ENCODE measurements around the gene AUNIP. TPM values are rescaled to one million over a fixed set of nuclear protein-coding genes. Genes with fewer than 3 reads are reported as not detected.

Gene AUNIP
- total RNA-seq, 4 donors from 2014 or later = 1.3 to 5.4 (median 2.5) TPM

- 72 to 75% methylated on average over 5 of the region's 5 CpGs for WGBS, 2 donors
- Histone ChIP-seq H3K4me1 (peaks cover 23 to 61% (median 24%) of the 10 kb centered on the region in 3 donors), H3K36me3 (no peaks in the 10 kb centered on the region), H3K9me3 (no peaks in the 10 kb centered on the region), H3K4me3 (no peak overlapping the region), H3K27ac (peak overlapping the region in 2 of 4 donors; percentile 51 to 53), H3K27me3 (no peaks in the 10 kb centered on the region)
- DNase-seq = no peak
- intact Hi-C loops (cut with DNase I) = no loop called here
- TF ChIP-seq POLR2A (IDR thresholded peaks at IDR 0.05) (no peak), CTCF (IDR thresholded peaks at IDR 0.05) (no peak)
Observed at GRCh38 chr1:25878690-25879089, 19.4 kb upstream of the AUNIP start.

- WGBS, 2 donors = 37 to 50% methylated on average over 2 of the region's 2 CpGs
Observed at GRCh38 chr1:25877155-25877554, 17.9 kb upstream of the AUNIP start.

GRCh38 chr1:25876693-25877077 is 17.4 kb upstream of the AUNIP start:
- no peaks in the 10 kb centered on the region for H3K9me3 ChIP-seq
- DNase-seq = no peak
- H3K27me3 ChIP-seq = no peaks in the 10 kb centered on the region
- WGBS, 2 donors = 20 to 32% methylated on average over 2 of the region's 2 CpGs
- H3K36me3 ChIP-seq = no peaks in the 10 kb centered on the region
- intact Hi-C loops (cut with DNase I) = no loop called here
- H3K27ac ChIP-seq = peak overlapping the region; percentile 85 to 96 (median 92)
- peaks cover 33 to 81% (median 44%) of the 10 kb centered on the region in 3 donors for H3K4me1 ChIP-seq
- no peak overlapping the region for H3K4me3 ChIP-seq
- TF ChIP-seq POLR2A (IDR thresholded peaks at IDR 0.05) (no peak), CTCF (IDR thresholded peaks at IDR 0.05) (no peak)

More at GRCh38 chr1:25877155-25877554, 17.9 kb upstream of the AUNIP start:
- H3K27me3 ChIP-seq = no peaks in the 10 kb centered on the region
- H3K27ac ChIP-seq = peak overlapping the region in 3 of 4 donors; percentile 91 to 96 (median 93)
- TF ChIP-seq POLR2A (IDR thresholded peaks at IDR 0.05) (no peak), CTCF (IDR thresholded peaks at IDR 0.05) (no peak)
- H3K36me3 ChIP-seq = no peaks in the 10 kb centered on the region
- peaks cover 29 to 76% (median 40%) of the 10 kb centered on the region in 3 donors for H3K4me1 ChIP-seq
- no peak overlapping the region for H3K4me3 ChIP-seq
- DNase-seq = no peak
- intact Hi-C loops (cut with DNase I) = no loop called here
- no peaks in the 10 kb centered on the region for H3K9me3 ChIP-seq

GRCh38 chr1:25875856-25876692 is 16.8 kb upstream of the AUNIP start:
- intact Hi-C loops (cut with DNase I) = no loop called here
- Histone ChIP-seq H3K9me3 (no peaks in the 10 kb centered on the region), H3K36me3 (no peaks in the 10 kb centered on the region), H3K27ac (peak overlapping the region; percentile 85 to 96 (median 92)), H3K4me1 (peaks cover 38 to 87% (median 51%) of the 10 kb centered on the region in 3 donors), H3K27me3 (no peaks in the 10 kb centered on the region), H3K4me3 (peak overlapping the region; percentile 69 to 79 (median 75))
- DNase-seq = no peak
- TF ChIP-seq POLR2A (IDR thresholded peaks at IDR 0.05) (peak in 1 of 4 donors; percentile 4), CTCF (IDR thresholded peaks at IDR 0.05) (no peak)
- WGBS, 2 donors = 17 to 82% methylated on average over 3 to 16 of the region's 32 CpGs

GRCh38 chr1:25875154-25875855 is 16.0 kb upstream of the AUNIP start, which contains the start of gene PAQR7:
TSS of gene PAQR7 (minus strand) at chr1:25875708. CDS start at chr1:25863839, 11,869 bp downstream.
- Histone ChIP-seq H3K27me3 (no peaks in the 10 kb centered on the region), H3K36me3 (peaks cover 0 to 3% (median 0%) of the 10 kb centered on the region in 3 donors), H3K27ac (peak within 1 kb of the TSS; percentile 85 to 96 (median 92)), H3K4me3 (peak within 1 kb of the TSS; percentile 69 to 79 (median 75)), H3K4me1 (peaks cover 40 to 95% (median 58%) of the 10 kb centered on the region in 3 donors), H3K9me3 (no peaks in the 10 kb centered on the region)
- TF ChIP-seq POLR2A (IDR thresholded peaks at IDR 0.05) = peak in 2 of 4 donors; percentile 58
- TF ChIP-seq CTCF (IDR thresholded peaks at IDR 0.05) = peak in 1 of 6 experiments; percentile 5
- intact Hi-C loops (cut with DNase I) = no loop called here
- no peak for DNase-seq
- 0 to 4% methylated on average over 9 to 19 of the region's 75 CpGs for WGBS, 2 donors
